HEK293 (cell line): ENCODE data around the gene TLE3.

Experiments
- ATF2 ChIP-seq: fragments of 450-650 bp; formaldehyde crosslinking; IDR thresholded peaks from 2 replicates; pipeline ENCODE4 v1.5.1; 2016; ENCODE audit warnings: missing biosample characterization, missing genetic modification characterization, low read depth
- GLI4 ChIP-seq: fragments of 450-650 bp; formaldehyde crosslinking; IDR thresholded peaks from 2 replicates; pipeline ENCODE4 v1.5.1; 2016; ENCODE audit warnings: missing biosample characterization, missing genetic modification characterization
- GLIS2 ChIP-seq: fragments of 450-650 bp; formaldehyde crosslinking; IDR thresholded peaks from 2 replicates; pipeline ENCODE4 v1.5.1; 2016; ENCODE audit warnings: missing biosample characterization, missing genetic modification characterization
- HOXC10 ChIP-seq: sonication (generic); formaldehyde crosslinking; IDR thresholded peaks from 2 replicates; pipeline ENCODE4 v1.8.1; 2023; ENCODE audit warnings: mild to moderate bottlenecking, missing genetic modification reagents
- MEIS1 ChIP-seq: sonication (generic); formaldehyde crosslinking; IDR thresholded peaks from 2 replicates; pipeline ENCODE4 v1.8.1; 2022; ENCODE audit warnings: missing genetic modification reagents, mild to moderate bottlenecking, borderline replicate concordance
- MYNN ChIP-seq: fragments of 450-650 bp; formaldehyde crosslinking; IDR thresholded peaks from 2 replicates; pipeline ENCODE4 v1.5.1; 2016; ENCODE audit warnings: missing biosample characterization, missing genetic modification characterization, borderline replicate concordance
- PBX3 ChIP-seq: sonication (generic); formaldehyde crosslinking; IDR thresholded peaks from 2 replicates; pipeline ENCODE4 v1.8.1; 2022; ENCODE audit warnings: mild to moderate bottlenecking, moderate library complexity, missing genetic modification reagents
- REPIN1 ChIP-seq: fragments of 450-650 bp; formaldehyde crosslinking; IDR thresholded peaks from 2 replicates; pipeline ENCODE4 v1.5.1; 2017; ENCODE audit warnings: missing biosample characterization, missing genetic modification characterization, low read depth
- SCRT2 ChIP-seq: fragments of 450-650 bp; formaldehyde crosslinking; IDR thresholded peaks from 2 replicates; pipeline ENCODE4 v1.5.1; 2016; ENCODE audit warnings: missing biosample characterization, missing genetic modification characterization
- WT1 ChIP-seq: fragments of 450-650 bp; formaldehyde crosslinking; IDR thresholded peaks from 2 replicates; pipeline ENCODE4 v1.5.1; 2016; ENCODE audit warnings: missing biosample characterization, missing genetic modification characterization
- YY2 ChIP-seq: fragments of 450-650 bp; formaldehyde crosslinking; IDR thresholded peaks from 2 replicates; pipeline ENCODE4 v1.5.1; 2016; ENCODE audit warnings: missing biosample characterization, missing genetic modification characterization
- ZFHX2 ChIP-seq: fragments of 450-650 bp; formaldehyde crosslinking; conservative IDR thresholded peaks from 2 replicates; pipeline ENCODE4 v1.5.1; 2016; ENCODE audit warnings: missing biosample characterization, missing genetic modification characterization
- ZFP69B ChIP-seq: fragments of 450-650 bp; formaldehyde crosslinking; IDR thresholded peaks from 2 replicates; pipeline ENCODE4 v1.5.1; 2016; ENCODE audit warnings: missing biosample characterization, missing genetic modification characterization
- ZIC2 ChIP-seq: fragments of 450-650 bp; formaldehyde crosslinking; IDR thresholded peaks from 2 replicates; pipeline ENCODE4 v1.5.1; 2016; ENCODE audit warnings: missing biosample characterization, missing genetic modification characterization
- ZNF10 ChIP-seq: fragments of 450-650 bp; formaldehyde crosslinking; IDR thresholded peaks from 2 replicates; pipeline ENCODE4 v1.5.1; 2017; ENCODE audit warnings: missing biosample characterization, missing genetic modification characterization
- ZNF112 ChIP-seq: fragments of 450-650 bp; formaldehyde crosslinking; IDR thresholded peaks from 2 replicates; pipeline ENCODE4 v1.5.0; 2017; ENCODE audit warnings: missing biosample characterization, missing genetic modification characterization
- ZNF211 ChIP-seq: fragments of 450-650 bp; formaldehyde crosslinking; IDR thresholded peaks from 2 replicates; pipeline ENCODE4 v1.5.1; 2016; ENCODE audit warnings: low read depth, missing biosample characterization, missing genetic modification characterization
- ZNF214 ChIP-seq: fragments of 450-650 bp; formaldehyde crosslinking; IDR thresholded peaks from 2 replicates; pipeline ENCODE4 v1.5.1; 2017; ENCODE audit warnings: missing biosample characterization, mild to moderate bottlenecking, missing genetic modification characterization, borderline replicate concordance
- ZNF223 ChIP-seq: fragments of 450-650 bp; formaldehyde crosslinking; IDR thresholded peaks from 2 replicates; pipeline ENCODE4 v1.5.1; 2016; ENCODE audit warnings: missing biosample characterization, missing genetic modification characterization
- ZNF426 ChIP-seq: fragments of 450-650 bp; formaldehyde crosslinking; IDR thresholded peaks from 2 replicates; pipeline ENCODE4 v1.5.1; 2017; ENCODE audit warnings: missing biosample characterization, missing genetic modification characterization, mild to moderate bottlenecking, inconsistent platforms, moderate library complexity
- ZNF510 ChIP-seq: fragments of 450-650 bp; formaldehyde crosslinking; IDR thresholded peaks from 2 replicates; pipeline ENCODE4 v1.5.1; 2018; ENCODE audit warnings: mild to moderate bottlenecking, missing genetic modification characterization, missing biosample characterization; ENCODE audit not compliant: insufficient replicate concordance
- ZNF529 ChIP-seq: fragments of 450-650 bp; formaldehyde crosslinking; IDR thresholded peaks from 2 replicates; pipeline ENCODE4 v1.5.1; 2017; ENCODE audit warnings: missing genetic modification characterization, missing biosample characterization; ENCODE audit not compliant: insufficient replicate concordance
- ZNF560 ChIP-seq: fragments of 450-650 bp; formaldehyde crosslinking; IDR thresholded peaks from 2 replicates; pipeline ENCODE4 v1.5.1; 2017; ENCODE audit warnings: missing biosample characterization, missing genetic modification characterization, borderline replicate concordance
- ZNF658 ChIP-seq: fragments of 450-650 bp; formaldehyde crosslinking; IDR thresholded peaks from 2 replicates; pipeline ENCODE4; 2016; ENCODE audit warnings: missing biosample characterization, missing genetic modification characterization
- ZNF660 ChIP-seq: fragments of 450-650 bp; IDR thresholded peaks from 2 replicates; pipeline ENCODE4 v1.5.1; 2018; ENCODE audit warnings: missing biosample characterization, mild to moderate bottlenecking, missing genetic modification characterization
- ZNF747 ChIP-seq: fragments of 450-650 bp; formaldehyde crosslinking; IDR thresholded peaks from 2 replicates; pipeline ENCODE4 v1.5.1; 2016; ENCODE audit warnings: missing biosample characterization, missing genetic modification characterization
- ZNF785 ChIP-seq: fragments of 450-650 bp; formaldehyde crosslinking; IDR thresholded peaks from 2 replicates; pipeline ENCODE4 v1.5.1; 2016; ENCODE audit warnings: missing biosample characterization, missing genetic modification characterization
- ZNF830 ChIP-seq: fragments of 450-650 bp; IDR thresholded peaks from 2 replicates; pipeline ENCODE4 v1.5.0; 2018; ENCODE audit warnings: missing biosample characterization, missing genetic modification characterization, low read depth, mild to moderate bottlenecking, moderate library complexity
- TF ChIP-seq, protein P1 (sequence below): fragments of 450-650 bp; formaldehyde crosslinking; IDR thresholded peaks from 2 replicates; pipeline ENCODE4 v1.5.1; 2016; ENCODE audit warnings: missing biosample characterization, missing genetic modification characterization, borderline replicate concordance
- TF ChIP-seq, protein P2 (sequence below): fragments of 450-650 bp; formaldehyde crosslinking; IDR thresholded peaks from 2 replicates; pipeline ENCODE4 v1.5.1; 2016; ENCODE audit warnings: missing biosample characterization, missing genetic modification characterization
- TF ChIP-seq, protein P3 (sequence below): fragments of 450-650 bp; formaldehyde crosslinking; IDR thresholded peaks from 2 replicates; pipeline ENCODE4 v1.5.1; 2016; ENCODE audit warnings: missing biosample characterization, missing genetic modification characterization, borderline replicate concordance

The TLE3 gene

DNA sequence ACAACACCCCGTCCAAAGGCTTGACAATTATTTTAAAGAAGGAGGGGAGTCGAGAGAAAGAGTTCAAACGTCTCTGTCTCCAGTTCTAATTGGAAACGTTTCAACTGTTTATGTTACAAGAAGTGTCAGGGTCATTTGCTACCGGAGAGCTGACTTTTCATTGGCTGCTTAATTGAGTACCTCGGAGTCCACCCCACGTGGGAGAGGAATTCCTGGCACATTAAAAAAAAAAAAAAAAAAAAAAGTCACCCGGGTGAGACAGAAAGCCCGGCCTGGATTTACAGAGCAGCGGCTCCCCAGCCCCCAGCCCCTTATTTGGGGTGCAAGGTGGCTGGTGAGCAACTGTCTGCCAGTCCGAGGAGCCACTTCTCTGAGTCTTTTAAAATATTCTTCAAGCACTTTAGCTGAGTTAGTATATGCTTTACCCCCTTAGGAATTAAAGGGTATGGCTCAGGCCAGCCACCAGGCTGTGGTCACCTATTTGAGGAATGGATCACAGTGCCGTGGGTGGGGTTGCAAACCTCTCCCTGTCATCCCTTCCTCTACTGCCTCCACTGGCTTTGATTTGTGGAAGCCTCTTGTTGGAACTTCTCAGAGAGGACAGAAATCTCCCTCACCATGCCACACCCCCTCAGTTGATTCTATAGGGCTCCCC lies 3.9 kb upstream of the TLE3 start (continued):
- TF ChIP-seq ZNF830 (tag by site-specific recombination) (no peak), MEIS1 (no peak), PBX3 (CRISPR knock-in tag) (no peak), ZNF747 (tag by site-specific recombination) (no peak), ZNF211 (tag by site-specific recombination) (no peak), ZNF426 (tag by site-specific recombination) (no peak), ATF2 (0 out of 2 replicates have a peak, but pooled peaks have one; percentile 23), ZNF658 (tag by site-specific recombination) (no peak), ZFP69B (tag by site-specific recombination) (peak; percentile 91), REPIN1 (tag by site-specific recombination) (no peak), ZNF10 (tag by site-specific recombination) (0 out of 2 replicates have a peak, but pooled peaks have one; percentile 1), ZNF785 (tag by site-specific recombination) (no peak), GLIS2 (tag by site-specific recombination) (peak; percentile 49; the same call in 1 of the 2 replicates), ZNF510 (tag by site-specific recombination) (no peak), HOXC10 (no peak), SCRT2 (tag by site-specific recombination) (no peak), ZNF214 (tag by site-specific recombination) (no peak), ZIC2 (tag by site-specific recombination) (0 out of 2 replicates have a peak, but pooled peaks have one; percentile 15), WT1 (peak; percentile 7; the same call in 1 of the 2 replicates), ZNF529 (tag by site-specific recombination) (no peak), ZFHX2 (tag by site-specific recombination) (peak; percentile 80), GLI4 (tag by site-specific recombination) (no peak), ZNF223 (tag by site-specific recombination) (no peak), ZNF560 (tag by site-specific recombination) (no peak), ZNF660 (tag by site-specific recombination) (0 out of 2 replicates have a peak, but pooled peaks have one; percentile 45), YY2 (tag by site-specific recombination) (no peak), MYNN (tag by site-specific recombination) (no peak), ZNF112 (no peak)
- TF ChIP-seq, protein P1, sequence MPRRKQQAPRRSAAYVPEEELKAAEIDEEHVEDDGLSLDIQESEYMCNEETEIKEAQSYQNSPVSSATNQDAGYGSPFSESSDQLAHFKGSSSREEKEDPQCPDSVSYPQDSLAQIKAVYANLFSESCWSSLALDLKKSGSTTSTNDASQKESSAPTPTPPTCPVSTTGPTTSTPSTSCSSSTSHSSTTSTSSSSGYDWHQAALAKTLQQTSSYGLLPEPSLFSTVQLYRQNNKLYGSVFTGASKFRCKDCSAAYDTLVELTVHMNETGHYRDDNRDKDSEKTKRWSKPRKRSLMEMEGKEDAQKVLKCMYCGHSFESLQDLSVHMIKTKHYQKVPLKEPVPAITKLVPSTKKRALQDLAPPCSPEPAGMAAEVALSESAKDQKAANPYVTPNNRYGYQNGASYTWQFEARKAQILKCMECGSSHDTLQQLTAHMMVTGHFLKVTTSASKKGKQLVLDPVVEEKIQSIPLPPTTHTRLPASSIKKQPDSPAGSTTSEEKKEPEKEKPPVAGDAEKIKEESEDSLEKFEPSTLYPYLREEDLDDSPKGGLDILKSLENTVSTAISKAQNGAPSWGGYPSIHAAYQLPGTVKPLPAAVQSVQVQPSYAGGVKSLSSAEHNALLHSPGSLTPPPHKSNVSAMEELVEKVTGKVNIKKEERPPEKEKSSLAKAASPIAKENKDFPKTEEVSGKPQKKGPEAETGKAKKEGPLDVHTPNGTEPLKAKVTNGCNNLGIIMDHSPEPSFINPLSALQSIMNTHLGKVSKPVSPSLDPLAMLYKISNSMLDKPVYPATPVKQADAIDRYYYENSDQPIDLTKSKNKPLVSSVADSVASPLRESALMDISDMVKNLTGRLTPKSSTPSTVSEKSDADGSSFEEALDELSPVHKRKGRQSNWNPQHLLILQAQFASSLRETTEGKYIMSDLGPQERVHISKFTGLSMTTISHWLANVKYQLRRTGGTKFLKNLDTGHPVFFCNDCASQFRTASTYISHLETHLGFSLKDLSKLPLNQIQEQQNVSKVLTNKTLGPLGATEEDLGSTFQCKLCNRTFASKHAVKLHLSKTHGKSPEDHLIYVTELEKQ (tag by site-specific recombination): no peak
- TF ChIP-seq, protein P2, sequence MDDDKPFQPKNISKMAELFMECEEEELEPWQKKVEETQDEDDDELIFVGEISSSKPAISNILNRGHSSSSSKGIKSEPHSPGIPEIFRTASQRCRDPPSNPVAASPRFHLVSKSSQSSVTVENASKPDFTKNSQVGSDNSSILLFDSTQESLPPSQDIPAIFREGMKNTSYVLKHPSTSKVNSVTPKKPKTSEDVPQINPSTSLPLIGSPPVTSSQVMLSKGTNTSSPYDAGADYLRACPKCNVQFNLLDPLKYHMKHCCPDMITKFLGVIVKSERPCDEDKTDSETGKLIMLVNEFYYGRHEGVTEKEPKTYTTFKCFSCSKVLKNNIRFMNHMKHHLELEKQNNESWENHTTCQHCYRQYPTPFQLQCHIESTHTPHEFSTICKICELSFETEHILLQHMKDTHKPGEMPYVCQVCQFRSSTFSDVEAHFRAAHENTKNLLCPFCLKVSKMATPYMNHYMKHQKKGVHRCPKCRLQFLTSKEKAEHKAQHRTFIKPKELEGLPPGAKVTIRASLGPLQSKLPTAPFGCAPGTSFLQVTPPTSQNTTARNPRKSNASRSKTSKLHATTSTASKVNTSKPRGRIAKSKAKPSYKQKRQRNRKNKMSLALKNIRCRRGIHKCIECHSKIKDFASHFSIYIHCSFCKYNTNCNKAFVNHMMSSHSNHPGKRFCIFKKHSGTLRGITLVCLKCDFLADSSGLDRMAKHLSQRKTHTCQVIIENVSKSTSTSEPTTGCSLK (tag by site-specific recombination): no peak
- TF ChIP-seq, protein P3, sequence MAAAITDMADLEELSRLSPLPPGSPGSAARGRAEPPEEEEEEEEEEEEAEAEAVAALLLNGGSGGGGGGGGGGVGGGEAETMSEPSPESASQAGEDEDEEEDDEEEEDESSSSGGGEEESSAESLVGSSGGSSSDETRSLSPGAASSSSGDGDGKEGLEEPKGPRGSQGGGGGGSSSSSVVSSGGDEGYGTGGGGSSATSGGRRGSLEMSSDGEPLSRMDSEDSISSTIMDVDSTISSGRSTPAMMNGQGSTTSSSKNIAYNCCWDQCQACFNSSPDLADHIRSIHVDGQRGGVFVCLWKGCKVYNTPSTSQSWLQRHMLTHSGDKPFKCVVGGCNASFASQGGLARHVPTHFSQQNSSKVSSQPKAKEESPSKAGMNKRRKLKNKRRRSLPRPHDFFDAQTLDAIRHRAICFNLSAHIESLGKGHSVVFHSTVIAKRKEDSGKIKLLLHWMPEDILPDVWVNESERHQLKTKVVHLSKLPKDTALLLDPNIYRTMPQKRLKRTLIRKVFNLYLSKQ (tag by site-specific recombination): no peak
